ENCODE data around the gene NR2E1. TPM values are rescaled to one million over a fixed set of nuclear protein-coding genes. Genes with fewer than 3 reads are reported as not detected.

Gene NR2E1
- total RNA-seq, 2 experiments from 2014 or later = not detected

DNA sequence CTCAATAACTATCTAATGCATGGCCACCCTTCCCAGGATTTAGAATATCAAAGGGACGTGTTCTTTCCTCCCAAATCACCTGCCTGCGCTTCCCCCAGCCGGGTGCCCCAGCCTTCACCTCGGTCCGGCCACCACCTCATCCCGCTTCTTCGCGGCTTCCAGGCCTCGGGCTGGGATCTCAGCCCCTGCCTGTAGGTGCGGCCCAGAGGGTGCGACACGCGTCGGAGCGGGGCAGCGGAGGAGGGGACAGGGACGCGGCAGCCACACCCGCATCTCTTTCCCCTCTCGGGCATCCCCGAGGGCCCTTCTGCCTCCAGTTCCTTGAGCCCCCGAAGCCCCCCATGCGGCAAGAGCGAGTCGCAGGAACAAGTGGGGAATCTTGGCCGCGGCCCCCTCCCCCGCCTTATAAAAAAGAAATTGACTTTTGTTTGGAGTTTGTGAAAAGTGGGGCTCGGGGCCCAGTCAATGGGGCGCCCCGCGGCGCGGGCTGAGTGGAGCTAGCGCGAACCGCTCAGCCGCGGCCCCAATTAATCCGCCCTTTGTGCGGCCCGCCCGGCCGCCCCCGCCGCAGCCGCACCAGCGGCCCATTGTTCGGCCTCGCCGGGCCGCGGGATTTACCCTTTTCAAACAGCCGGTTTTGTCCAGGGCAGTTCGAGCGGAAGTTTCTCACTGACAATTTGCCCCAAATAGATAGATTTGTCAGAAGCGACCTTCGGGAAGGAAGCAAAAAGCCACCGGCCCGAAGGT, 8.4 kb upstream of the NR2E1 start:
- POLR2A ChIA-PET = interaction anchor here (0.6 kb wide), 1 partner anchor 16 kb away, joined by 3 read pairs; no protein-coding TSS in a partner anchor
- CTCF ChIA-PET = no interaction called here
- DNase-seq (no peak), ATAC-seq (no peak)
- peaks cover 81% of the 10 kb centered on the region for H3K27me3 Mint-ChIP-seq (ENCODE audit: low read depth)
- no peak overlapping the region for H3K4me3 Mint-ChIP-seq
- H3K4me1 Mint-ChIP-seq (ENCODE audit: low read depth) = peaks cover 9% of the 10 kb centered on the region
- H3K36me3 Mint-ChIP-seq (ENCODE audit: low read depth) = peaks cover 3% of the 10 kb centered on the region
- H3K27ac Mint-ChIP-seq = peak overlapping the region; percentile 8
- no peaks in the 10 kb centered on the region for H3K9me3 Mint-ChIP-seq (ENCODE audit: insufficient read depth)

DNA sequence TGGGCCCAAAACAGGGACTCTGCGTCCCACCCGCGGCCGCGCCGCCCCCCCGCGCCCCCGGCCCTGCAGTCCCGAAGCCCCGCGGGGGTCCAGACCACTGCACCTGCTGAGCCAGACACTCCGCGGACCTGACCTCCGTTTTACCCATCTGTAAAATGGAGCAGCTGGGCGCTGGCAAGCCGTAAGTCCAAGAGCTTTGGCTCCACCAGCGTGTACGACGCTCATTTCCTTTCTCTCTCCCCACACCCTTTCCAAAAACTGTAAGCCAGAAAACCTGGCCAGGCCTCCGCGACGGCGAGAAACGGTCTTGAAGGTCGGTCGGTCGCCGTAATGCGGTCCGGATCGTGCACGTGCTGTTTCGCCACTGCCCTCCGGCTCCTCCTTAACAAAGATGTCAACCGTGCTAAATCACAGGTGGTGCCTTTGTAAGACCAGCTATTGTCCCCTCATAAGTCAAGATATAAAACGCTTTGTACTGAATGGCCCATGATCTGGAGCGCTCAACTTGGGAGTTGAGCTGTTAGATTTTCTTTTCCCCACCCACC, 7.8 kb upstream of the NR2E1 start:
- ATAC-seq (no peak), DNase-seq (no peak)
- peak overlapping the region; percentile 51 for H3K4me3 Mint-ChIP-seq
- H3K4me1 Mint-ChIP-seq (ENCODE audit: low read depth) = peaks cover 9% of the 10 kb centered on the region
- peak overlapping the region; percentile 24 for H3K27ac Mint-ChIP-seq
- H3K27me3 Mint-ChIP-seq (ENCODE audit: low read depth) = peaks cover 86% of the 10 kb centered on the region
- ChIA-PET POLR2A (interaction anchor here (0.6 kb wide), 1 partner anchor 17 kb away, joined by 3 read pairs; no protein-coding TSS in a partner anchor), CTCF (no interaction called here)
- no peaks in the 10 kb centered on the region for H3K9me3 Mint-ChIP-seq (ENCODE audit: insufficient read depth)
- H3K36me3 Mint-ChIP-seq (ENCODE audit: low read depth) = peaks cover 3% of the 10 kb centered on the region

DNA sequence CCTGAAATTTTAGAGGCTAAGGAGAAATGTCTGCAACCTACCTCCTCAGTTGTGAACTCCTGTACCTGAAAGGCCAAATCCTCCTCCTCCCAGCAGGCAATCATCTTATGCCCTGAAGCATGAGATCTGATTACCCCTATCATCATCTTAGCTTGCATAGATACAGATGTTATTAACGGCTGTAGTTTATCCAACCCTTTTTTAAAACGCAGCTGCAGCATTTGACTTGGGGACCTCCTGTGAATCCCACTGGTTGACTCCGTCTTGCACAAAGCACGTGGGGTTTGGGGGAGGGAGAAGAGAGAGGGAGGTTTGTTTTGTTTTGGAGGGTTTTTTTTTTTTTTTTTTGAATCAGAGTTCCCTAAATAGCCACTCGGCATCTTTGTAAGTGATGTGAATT, 5.8 kb upstream of the NR2E1 start:
- peaks cover 5% of the 10 kb centered on the region for H3K36me3 Mint-ChIP-seq (ENCODE audit: low read depth)
- DNase-seq (no peak), ATAC-seq (no peak)
- peaks cover 9% of the 10 kb centered on the region for H3K4me1 Mint-ChIP-seq (ENCODE audit: low read depth)
- no peak overlapping the region for H3K27ac Mint-ChIP-seq
- CTCF ChIA-PET = interaction anchor here (1.1 kb wide), 1 partner anchor 45 kb away, joined by 5 read pairs; no protein-coding TSS in a partner anchor
- H3K27me3 Mint-ChIP-seq (ENCODE audit: low read depth) = peaks cover 87% of the 10 kb centered on the region
- no peaks in the 10 kb centered on the region for H3K9me3 Mint-ChIP-seq (ENCODE audit: insufficient read depth)
- POLR2A ChIA-PET = no interaction called here
- H3K4me3 Mint-ChIP-seq = no peak overlapping the region

DNA sequence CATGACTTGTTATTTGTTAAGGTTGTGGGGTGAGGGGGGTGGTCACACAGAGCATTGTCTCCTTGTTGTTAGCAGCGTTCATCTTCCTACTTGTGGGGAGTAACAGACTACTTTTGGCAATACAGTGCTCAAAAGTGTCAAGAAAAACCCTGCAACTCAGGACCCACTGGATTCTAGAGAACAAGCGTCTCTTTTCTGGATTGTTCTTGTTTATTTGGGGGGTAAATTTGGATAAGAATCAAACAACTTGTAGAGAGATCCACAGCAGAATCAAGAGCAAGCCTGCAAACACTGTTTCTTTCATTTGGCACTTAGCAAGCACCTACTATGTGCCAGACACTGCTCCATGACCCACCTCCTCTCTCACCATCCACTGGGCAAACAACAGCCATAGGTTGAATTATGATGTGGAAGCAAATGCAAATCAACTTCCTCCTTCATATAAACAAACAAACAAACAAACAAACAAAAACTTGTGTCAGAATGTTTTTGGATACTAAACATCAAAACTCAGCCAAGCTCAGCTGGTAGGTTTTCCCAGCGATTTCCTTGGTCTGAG, 4.0 kb upstream of the NR2E1 start:
- Mint-ChIP-seq H3K4me1 (ENCODE audit: low read depth) (peaks cover 17% of the 10 kb centered on the region), H3K4me3 (no peak overlapping the region), H3K27me3 (ENCODE audit: low read depth) (peaks cover 88% of the 10 kb centered on the region), H3K27ac (no peak overlapping the region), H3K36me3 (ENCODE audit: low read depth) (peaks cover 8% of the 10 kb centered on the region), H3K9me3 (ENCODE audit: insufficient read depth) (no peaks in the 10 kb centered on the region)
- POLR2A ChIA-PET = interaction anchor here (1.1 kb wide), 1 partner anchor 15 kb away, joined by 3 read pairs; no protein-coding TSS in a partner anchor
- CTCF ChIA-PET = no interaction called here
- no peak for ATAC-seq
- no peak for DNase-seq

DNA sequence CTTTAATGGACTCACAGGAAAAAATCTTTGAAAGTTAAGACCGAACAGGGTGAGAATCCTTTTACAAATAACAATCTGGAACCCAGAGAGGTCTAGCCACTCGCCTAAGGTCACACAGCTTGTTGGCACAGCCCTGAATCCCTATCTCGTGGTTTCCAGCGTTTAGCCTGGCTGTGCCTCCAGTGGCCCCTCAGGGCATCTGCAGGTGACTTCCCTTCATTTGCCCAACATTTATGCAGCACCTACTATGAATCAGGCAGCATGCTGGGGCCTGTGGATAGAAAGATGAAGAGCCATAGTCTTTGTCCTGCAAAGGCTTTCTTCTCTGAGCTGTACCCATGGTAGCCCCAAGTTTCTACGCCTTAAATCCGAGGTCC, 2.6 kb upstream of the NR2E1 start:
- no peak for ATAC-seq
- peaks cover 92% of the 10 kb centered on the region for H3K27me3 Mint-ChIP-seq (ENCODE audit: low read depth)
- H3K4me1 Mint-ChIP-seq (ENCODE audit: low read depth) = peaks cover 23% of the 10 kb centered on the region
- CTCF ChIA-PET = interaction anchor here (1.2 kb wide), 1 partner anchor 9 kb away, joined by 3 read pairs; no protein-coding TSS in a partner anchor
- POLR2A ChIA-PET = no interaction called here
- no peak overlapping the region for H3K4me3 Mint-ChIP-seq
- no peaks in the 10 kb centered on the region for H3K9me3 Mint-ChIP-seq (ENCODE audit: insufficient read depth)
- DNase-seq = no peak
- no peak overlapping the region for H3K27ac Mint-ChIP-seq
- H3K36me3 Mint-ChIP-seq (ENCODE audit: low read depth) = peaks cover 10% of the 10 kb centered on the region

DNA sequence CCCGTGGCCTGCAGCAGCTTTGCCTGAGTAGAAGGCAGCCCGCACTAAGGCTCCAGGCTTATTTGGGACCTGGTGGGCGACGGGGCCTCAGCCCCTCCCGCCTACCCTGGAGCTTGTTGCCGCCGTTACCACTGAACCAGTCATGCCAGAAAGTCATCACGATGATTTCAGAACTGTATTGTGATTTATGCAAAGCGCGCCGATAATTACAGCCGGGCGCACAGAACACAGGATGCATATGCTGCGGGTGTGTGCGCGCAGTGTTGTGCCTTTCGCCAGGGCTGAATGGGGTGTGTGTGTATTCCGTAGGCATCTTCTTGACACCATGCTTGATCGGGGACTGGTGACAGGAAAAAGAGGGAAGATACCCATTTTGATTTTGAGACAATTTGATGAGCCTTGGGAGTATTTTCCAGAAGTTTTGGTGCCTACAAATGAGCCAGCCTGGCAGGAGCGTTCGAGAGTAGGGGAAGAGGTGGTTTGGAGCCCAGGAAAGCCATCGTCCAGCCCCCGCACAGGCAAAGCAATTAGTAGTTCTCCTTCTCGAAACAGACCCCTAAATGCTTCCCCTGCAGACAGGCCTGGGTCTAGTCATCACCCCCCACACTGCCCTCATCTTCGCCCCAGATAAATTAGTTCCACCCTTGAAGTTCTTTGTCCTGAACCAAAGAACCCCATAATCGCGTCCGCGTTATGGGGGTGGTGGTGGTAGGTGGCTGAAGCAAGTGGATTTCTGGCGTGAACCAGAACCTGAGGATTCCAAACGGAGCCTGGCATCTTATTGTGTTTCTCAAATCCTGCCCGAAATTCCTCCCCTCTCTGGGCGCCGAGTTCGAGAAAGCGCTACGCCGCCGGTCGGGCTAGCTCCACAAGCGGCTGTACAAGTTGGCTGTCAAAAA, 1.9 kb upstream of the NR2E1 start:
- Mint-ChIP-seq H3K27me3 (ENCODE audit: low read depth) (peaks cover 87% of the 10 kb centered on the region), H3K36me3 (ENCODE audit: low read depth) (peaks cover 9% of the 10 kb centered on the region), H3K27ac (peak overlapping the region; percentile 42), H3K4me3 (peak overlapping the region; percentile 8), H3K9me3 (ENCODE audit: insufficient read depth) (no peaks in the 10 kb centered on the region), H3K4me1 (ENCODE audit: low read depth) (peaks cover 23% of the 10 kb centered on the region)
- POLR2A ChIA-PET = interaction anchor here (0.8 kb wide), 1 partner anchor 8 kb away, joined by 3 read pairs; no protein-coding TSS in a partner anchor
- no peak for DNase-seq
- CTCF ChIA-PET = no interaction called here
- no peak for ATAC-seq

DNA sequence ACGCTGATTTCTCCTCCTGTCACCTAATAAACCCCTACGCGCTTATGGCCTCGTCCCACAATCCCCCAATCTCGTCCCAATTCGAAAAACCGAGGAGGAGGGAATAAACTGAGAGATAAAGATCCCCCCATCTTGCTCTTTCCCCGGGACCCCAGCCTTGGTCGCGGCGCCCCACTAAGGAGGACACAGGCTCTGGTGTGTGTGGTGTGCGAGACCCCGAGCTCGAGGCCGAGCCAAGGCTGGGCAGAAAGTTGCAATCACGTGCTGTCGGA, 1.3 kb upstream of the NR2E1 start:
- CTCF ChIA-PET = no interaction called here

DNA sequence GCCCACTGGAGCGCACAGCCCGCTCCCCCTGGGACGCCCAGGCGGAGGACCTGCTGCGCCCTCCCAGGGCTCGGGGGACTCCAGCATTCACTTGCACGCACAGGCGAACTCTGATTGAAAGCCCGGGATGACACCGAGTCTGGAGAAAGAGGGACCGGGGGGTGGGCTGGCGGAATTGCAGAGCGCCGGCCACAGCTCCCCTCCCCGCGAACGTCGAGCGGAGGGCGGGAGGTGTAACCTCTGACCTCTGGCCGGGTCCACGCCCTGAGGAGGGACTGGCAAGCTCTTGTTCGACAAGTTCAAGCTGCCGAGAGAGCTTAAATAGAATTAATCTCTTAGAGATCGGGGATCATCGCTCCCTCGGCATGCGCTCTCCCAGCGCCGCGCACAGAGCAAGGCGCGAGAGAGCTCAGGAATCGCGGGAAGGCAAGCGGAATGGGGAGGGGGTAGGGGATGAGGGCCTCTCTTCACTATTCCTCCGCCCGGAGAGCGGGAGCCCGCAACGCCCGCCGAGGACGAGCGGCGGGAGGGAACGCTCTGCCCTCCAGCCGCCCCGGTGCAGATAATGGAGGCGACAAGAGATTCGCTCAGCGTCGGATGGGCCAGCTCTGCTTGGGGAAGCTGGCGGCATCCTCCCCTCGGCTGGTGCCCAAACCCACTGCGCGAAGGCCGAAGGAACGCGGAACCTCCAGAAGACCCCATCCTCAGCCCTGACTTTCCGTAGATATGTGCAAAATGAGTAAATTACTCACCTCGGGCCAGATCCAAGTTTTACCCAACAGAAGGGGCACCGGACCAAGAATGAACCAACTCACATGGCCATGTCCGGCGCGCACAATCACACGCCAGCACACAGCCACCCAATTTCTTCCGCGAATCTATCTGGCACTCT, 761 bp upstream of the NR2E1 start:
- Mint-ChIP-seq H3K9me3 (ENCODE audit: insufficient read depth) (no peaks in the 10 kb centered on the region), H3K27me3 (ENCODE audit: low read depth) (peaks cover 87% of the 10 kb centered on the region), H3K36me3 (ENCODE audit: low read depth) (peaks cover 11% of the 10 kb centered on the region), H3K27ac (peak overlapping the region; percentile 64), H3K4me3 (peak overlapping the region; percentile 21), H3K4me1 (ENCODE audit: low read depth) (peaks cover 28% of the 10 kb centered on the region)
- ATAC-seq = no peak
- DNase-seq = no peak
- ChIA-PET CTCF (interaction anchor here (1.1 kb wide), 1 partner anchor 15 kb away, joined by 4 read pairs; no protein-coding TSS in a partner anchor), POLR2A (interaction anchor here (0.8 kb wide), 1 partner anchor 9 kb away, joined by 3 read pairs; no protein-coding TSS in a partner anchor)

More for the DNA sequence above, 1.3 kb upstream of the NR2E1 start:
- POLR2A ChIA-PET = interaction anchor here (0.8 kb wide), 1 partner anchor 9 kb away, joined by 3 read pairs; no protein-coding TSS in a partner anchor
- Mint-ChIP-seq H3K4me3 (peak overlapping the region; percentile 8), H3K27ac (peak overlapping the region; percentile 42), H3K36me3 (ENCODE audit: low read depth) (peaks cover 11% of the 10 kb centered on the region), H3K27me3 (ENCODE audit: low read depth) (peaks cover 88% of the 10 kb centered on the region), H3K9me3 (ENCODE audit: insufficient read depth) (no peaks in the 10 kb centered on the region), H3K4me1 (ENCODE audit: low read depth) (peaks cover 28% of the 10 kb centered on the region)
- ATAC-seq (no peak), DNase-seq (no peak)

DNA sequence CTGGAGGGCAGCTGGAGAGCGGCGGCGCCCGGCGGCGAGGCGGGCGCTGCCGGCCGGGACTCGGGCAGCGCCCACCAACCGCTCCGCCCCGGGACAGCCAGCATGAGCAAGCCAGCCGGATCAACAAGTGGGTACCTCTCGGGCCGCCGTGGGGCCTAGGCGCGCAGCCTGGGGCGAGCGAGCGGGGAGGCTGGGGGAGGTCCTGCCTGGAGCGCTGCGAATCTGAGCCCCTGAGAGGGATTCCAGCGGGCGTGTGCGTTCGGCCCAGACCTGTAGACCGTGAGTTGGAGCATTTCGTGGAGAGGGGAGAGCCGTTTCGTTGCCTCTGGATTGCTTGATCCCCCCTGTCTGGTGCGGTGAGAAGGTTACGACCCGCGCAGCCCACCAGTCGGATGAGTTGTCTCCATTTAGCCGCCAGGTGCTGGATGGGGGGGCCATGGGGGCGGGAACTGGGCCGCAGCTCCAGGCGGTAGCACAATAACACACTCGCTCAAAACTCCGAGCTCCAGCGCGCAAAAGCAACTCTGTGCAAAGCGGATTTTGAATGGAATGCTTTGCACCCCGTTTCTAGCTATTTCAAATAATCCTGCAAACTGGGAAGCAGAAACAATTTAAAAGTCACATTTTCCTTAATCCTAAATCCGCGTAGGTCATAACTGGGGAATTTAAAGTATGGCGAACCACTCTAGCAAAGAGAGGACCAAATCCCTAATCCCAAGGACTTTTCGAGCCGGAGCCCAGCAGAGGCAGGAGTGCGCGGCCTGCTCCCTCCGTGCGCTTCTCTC, 1.0 kb downstream of the NR2E1 start:
- no peak for DNase-seq
- Mint-ChIP-seq H3K4me3 (peak overlapping the region; percentile 28), H3K27ac (peak overlapping the region; percentile 39), H3K27me3 (ENCODE audit: low read depth) (peaks cover 83% of the 10 kb centered on the region), H3K36me3 (ENCODE audit: low read depth) (peaks cover 11% of the 10 kb centered on the region), H3K9me3 (ENCODE audit: insufficient read depth) (no peaks in the 10 kb centered on the region), H3K4me1 (ENCODE audit: low read depth) (peaks cover 33% of the 10 kb centered on the region)
- ATAC-seq = no peak
- ChIA-PET CTCF (no interaction called here), POLR2A (no interaction called here)

DNA sequence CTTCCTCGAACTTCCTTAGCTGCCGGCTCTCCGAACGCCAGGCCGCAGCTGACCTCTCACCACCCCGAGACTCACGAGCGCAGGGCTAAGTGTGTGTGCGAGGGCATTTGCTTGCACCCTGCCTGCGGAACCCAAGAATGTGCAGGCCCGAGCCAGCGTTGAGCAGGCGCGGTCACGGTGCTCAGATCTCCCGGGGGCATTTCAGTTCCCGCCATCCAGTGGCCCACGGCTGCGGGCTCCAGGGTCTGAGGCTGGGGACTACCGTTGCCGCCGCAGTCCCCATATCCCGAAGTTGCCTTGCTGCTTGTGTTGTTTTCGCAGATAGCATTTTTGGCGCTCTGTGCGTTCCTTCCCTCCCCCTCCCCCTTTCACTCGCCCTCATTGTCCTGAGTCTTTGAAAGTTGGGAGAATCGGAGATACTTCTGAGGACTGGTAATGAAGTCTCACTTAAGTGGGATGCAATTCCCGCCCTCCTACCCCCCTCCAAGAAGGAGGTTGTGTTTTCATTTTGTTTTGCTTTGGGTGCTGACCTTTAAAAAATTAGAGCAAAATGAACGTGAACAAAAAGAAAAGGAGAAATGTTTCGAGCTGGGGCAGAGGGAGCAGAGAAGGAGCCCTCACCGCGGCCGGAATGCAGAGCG, 1.7 kb downstream of the NR2E1 start:
- Mint-ChIP-seq H3K27ac (peak overlapping the region; percentile 39), H3K36me3 (ENCODE audit: low read depth) (peaks cover 11% of the 10 kb centered on the region), H3K27me3 (ENCODE audit: low read depth) (peaks cover 84% of the 10 kb centered on the region), H3K4me1 (ENCODE audit: low read depth) (peaks cover 33% of the 10 kb centered on the region), H3K9me3 (ENCODE audit: insufficient read depth) (no peaks in the 10 kb centered on the region), H3K4me3 (peak overlapping the region; percentile 28)
- ChIA-PET POLR2A (no interaction called here), CTCF (interaction anchor here (1.2 to 2.2 kb wide), 3 partner anchors 14 to 360 kb away, joined by 3 to 12 read pairs (median 3); no protein-coding TSS in a partner anchor)
- ATAC-seq (no peak), DNase-seq (no peak)

All from activated CD8-positive, alpha-beta T cell treated with anti-CD3 and anti-CD28 coated beads, Interleukin-2, amount 10 ng/mL, durations not matched to agents 7 days and 5 days (primary cell).